H9 (cell line): ENCODE measurements around the gene PDE1C. TPM values are rescaled to one million over a fixed set of nuclear protein-coding genes. Genes with fewer than 3 reads are reported as not detected.

Source experiments
- DNase-seq: peaks from one replicate; pipeline ENCODE4 v3.0.0-alpha.2; 2017
- H2AFZ ChIP-seq: one replicate; pipeline ENCODE4 v1.6.1; 2013; ENCODE audit warnings: mild to moderate bottlenecking, low read length, control low read depth, moderate library complexity
- H2AK5ac ChIP-seq: 2 replicates; pipeline ENCODE4 v1.6.1; 2013; ENCODE audit warnings: low read length, control low read depth, mixed read lengths; ENCODE audit not compliant: insufficient read length
- H2BK120ac ChIP-seq: one replicate; pipeline ENCODE4 v1.6.1; 2013; ENCODE audit warnings: low read depth, mild to moderate bottlenecking, low read length, control low read depth, inconsistent platforms; ENCODE audit not compliant: poor library complexity, severe bottlenecking
- H2BK12ac ChIP-seq: 2 replicates; pipeline ENCODE4 v1.6.1; 2013; ENCODE audit warnings: low read length, control low read depth, mixed read lengths, low read depth; ENCODE audit not compliant: insufficient read length
- H2BK15ac ChIP-seq: 2 replicates; pipeline ENCODE4 v1.6.1; 2013; ENCODE audit warnings: low read depth, low read length, control low read depth
- H2BK20ac ChIP-seq: one replicate; pipeline ENCODE4 v1.6.1; 2013; ENCODE audit warnings: low read depth, mild to moderate bottlenecking, low read length, control low read depth, inconsistent platforms; ENCODE audit not compliant: poor library complexity, severe bottlenecking
- H2BK5ac ChIP-seq: 2 replicates; pipeline ENCODE4 v1.6.1; 2013; ENCODE audit warnings: low read length, control low read depth, mixed read lengths; ENCODE audit not compliant: insufficient read length
- H3K14ac ChIP-seq: 2 replicates; pipeline ENCODE4 v1.6.1; 2013; ENCODE audit warnings: low read length, control low read depth; ENCODE audit not compliant: insufficient read depth
- H3K18ac ChIP-seq: 2 replicates; pipeline ENCODE4 v1.6.1; 2013; ENCODE audit warnings: low read depth, mild to moderate bottlenecking, mixed read lengths, low read length, control low read depth; ENCODE audit not compliant: insufficient read length
- H3K23ac ChIP-seq: 2 replicates; pipeline ENCODE4 v1.6.1; 2013; ENCODE audit warnings: low read length, control low read depth, mixed read lengths, low read depth; ENCODE audit not compliant: insufficient read length
- H3K23me2 ChIP-seq: 2 replicates; pipeline ENCODE4 v1.6.1; 2013; ENCODE audit warnings: low read depth, mild to moderate bottlenecking, mixed read lengths, low read length, control low read depth; ENCODE audit not compliant: insufficient read length, poor library complexity, severe bottlenecking
- H3K27ac ChIP-seq: 2 replicates; pipeline ENCODE4 v1.5.1; 2013; ENCODE audit warnings: low read length, control low read depth, mixed read lengths, low read depth; ENCODE audit not compliant: insufficient read length
- H3K27me3 ChIP-seq: 2 replicates; pipeline ENCODE4 v1.6.1; 2013; ENCODE audit warnings: low read length, control low read depth, inconsistent platforms; ENCODE audit not compliant: insufficient read depth
- H3K4ac ChIP-seq: 2 replicates; pipeline ENCODE4 v1.6.1; 2013; ENCODE audit warnings: low read depth, mild to moderate bottlenecking, control low read depth, inconsistent platforms, low read length, moderate library complexity
- H3K4me1 ChIP-seq: 2 replicates; pipeline ENCODE4 v1.6.1; 2013; ENCODE audit warnings: low read length, control low read depth, inconsistent platforms; ENCODE audit not compliant: insufficient read depth
- H3K4me2 ChIP-seq: 2 replicates; pipeline ENCODE4 v1.6.1; 2013; ENCODE audit warnings: low read length, control low read depth, mixed read lengths; ENCODE audit not compliant: insufficient read length, insufficient read depth
- H3K56ac ChIP-seq: 2 replicates; pipeline ENCODE4 v1.6.1; 2013; ENCODE audit warnings: low read depth, mild to moderate bottlenecking, mixed read lengths, low read length, control low read depth; ENCODE audit not compliant: insufficient read length
- H3K79me1 ChIP-seq: 2 replicates; pipeline ENCODE4 v1.6.1; 2013; ENCODE audit warnings: low read depth, mild to moderate bottlenecking, moderate library complexity, low read length, control low read depth, inconsistent platforms; ENCODE audit not compliant: insufficient read depth, poor library complexity, severe bottlenecking
- H3K79me2 ChIP-seq: 2 replicates; pipeline ENCODE4 v1.6.1; 2013; ENCODE audit warnings: low read length, control low read depth, inconsistent platforms; ENCODE audit not compliant: insufficient read depth
- H3K9ac ChIP-seq: 2 replicates; pipeline ENCODE4 v1.6.1; 2013; ENCODE audit warnings: low read length, control low read depth, mixed read lengths; ENCODE audit not compliant: insufficient read length; ENCODE audit errors: extremely low read depth
- H3K9me3 ChIP-seq: one replicate; pipeline ENCODE4 v1.6.1; 2013; ENCODE audit warnings: low read depth, low read length, inconsistent platforms; ENCODE audit not compliant: control insufficient read depth
- H3T11ph ChIP-seq: one replicate; pipeline ENCODE4 v1.6.1; 2013; ENCODE audit warnings: mild to moderate bottlenecking, low read length, control low read depth, inconsistent platforms
- H4K20me1 ChIP-seq: one replicate; pipeline ENCODE4 v1.6.1; 2013; ENCODE audit not compliant: control insufficient read depth, insufficient read length, insufficient read depth
- H4K5ac ChIP-seq: 2 replicates; pipeline ENCODE4 v1.6.1; 2013; ENCODE audit warnings: low read depth, mild to moderate bottlenecking, mixed read lengths, low read length, control low read depth; ENCODE audit not compliant: insufficient read length
- H4K8ac ChIP-seq: replicated peaks from 2 replicates; pipeline ENCODE4 v1.6.1; 2013; ENCODE audit warnings: low read length, control low read depth, mixed read lengths, low read depth; ENCODE audit not compliant: insufficient read length
- H4K91ac ChIP-seq: 2 replicates; pipeline ENCODE4 v1.6.1; 2013; ENCODE audit warnings: low read depth, mild to moderate bottlenecking, moderate library complexity, mixed read lengths, low read length, control low read depth; ENCODE audit not compliant: insufficient read length
- H3K27ac Mint-ChIP-seq, 3 experiments: 2 replicates in 2 of 3; 3 replicates in 1 of 3; pipeline ENCODE4 v1.8.0; 2020 to 2021; ENCODE audit warnings: mixed read lengths in 3 of 3, mild to moderate bottlenecking in 1 of 3, moderate library complexity in 1 of 3
- H3K27me3 Mint-ChIP-seq: 2 replicates; pipeline ENCODE4 v1.8.0; 2021; ENCODE audit warnings: low read depth, mild to moderate bottlenecking, moderate library complexity, mixed read lengths
- H3K36me3 Mint-ChIP-seq, 3 experiments: 2 replicates in 2 of 3; 3 replicates in 1 of 3; pipeline ENCODE4 v1.8.0; 2020 to 2021; ENCODE audit warnings: low read depth in 3 of 3, mixed read lengths in 3 of 3; ENCODE audit not compliant: insufficient read depth in 1 of 3
- H3K4me1 Mint-ChIP-seq, 2 experiments: 2 replicates each; pipeline ENCODE4 v1.8.0; 2020; ENCODE audit warnings: mixed read lengths in 2 of 2
- H3K4me3 Mint-ChIP-seq, 2 experiments: 2 replicates in 1 of 2; 3 replicates in 1 of 2; pipeline ENCODE4 v1.8.0; 2020 to 2021; ENCODE audit warnings: mild to moderate bottlenecking in 2 of 2, mixed read lengths in 2 of 2, moderate library complexity in 1 of 2
- H3K9me3 Mint-ChIP-seq, 2 experiments: 2 replicates in 1 of 2; 3 replicates in 1 of 2; pipeline ENCODE4 v1.8.0; 2020; ENCODE audit warnings: mild to moderate bottlenecking in 2 of 2, mixed read lengths in 2 of 2, moderate library complexity in 1 of 2
- WGBS: extraction: QIAGEN DNeasy Blood & Tissue Kit; methylation state at CpG from one replicate; pipeline ENCODE4 v1.1.7; 2013; ENCODE audit warnings: missing lambda C conversion rate, low lambda C conversion rate, mixed read lengths; ENCODE audit not compliant: insufficient read length; ENCODE audit errors: extremely low coverage; 5-methylcytosine and 5-hydroxymethylcytosine counted together
- total RNA-seq: library from RNA; stranded (reverse); gene quantifications from 2 replicates; pipeline ENCODE4 v1.2.1, GENCODE V29; 2021
- TF ChIP-seq, protein P1 (sequence below): fragments of 200-600 bp; sonication (generic); conservative IDR thresholded peaks from 3 replicates; pipeline ENCODE4 v1.8.0; 2021; ENCODE audit warnings: antibody characterized with exemption, mild to moderate bottlenecking

Gene PDE1C
- total RNA-seq, 1 experiment from 2014 or later: 0.17 TPM

DNA sequence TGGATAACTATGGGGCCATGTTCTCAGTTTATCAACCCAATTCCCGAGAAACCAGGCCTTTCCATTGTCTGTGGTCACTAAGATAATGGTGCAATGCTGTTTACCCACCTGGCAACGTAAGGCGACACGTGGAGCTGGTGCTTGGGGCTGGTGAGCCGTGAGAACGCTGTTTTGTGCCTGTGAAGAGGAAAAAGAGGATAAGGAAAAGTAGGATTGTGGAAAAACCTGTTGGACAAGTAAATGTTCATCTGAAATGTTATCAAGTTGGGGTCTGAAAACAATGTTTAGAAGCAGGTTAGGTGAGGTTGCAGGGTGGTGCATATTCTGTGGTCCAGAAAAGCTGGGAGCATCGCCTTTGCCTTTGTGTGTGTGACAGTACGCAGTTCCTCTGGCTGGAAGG is 294.7 kb downstream of the PDE1C start:
- Mint-ChIP-seq H3K9me3 (peaks cover 0 to 7% of the 10 kb centered on the region in 2 experiments; a peak in 1 of 5 replicates), H3K4me3 (no peak overlapping the region)

More for the DNA sequence above, 294.7 kb downstream of the PDE1C start:
- Histone ChIP-seq H3K56ac (no peak overlapping the region), H3K9ac (no peak overlapping the region), H4K20me1 (no peaks in the 10 kb centered on the region), H3K18ac (no peak overlapping the region), H2BK15ac (no peak overlapping the region), H3K79me1 (no peaks in the 10 kb centered on the region), H4K8ac (no peak overlapping the region), H3K14ac (no peak overlapping the region), H3K4me1 (no peaks in the 10 kb centered on the region), H4K91ac (no peak overlapping the region), H2AFZ (no peak overlapping the region), H3K23me2 (no peaks in the 10 kb centered on the region), H3K9me3 (no peaks in the 10 kb centered on the region), H3K4me2 (no peak overlapping the region), H3K23ac (no peak overlapping the region), H3K27me3 (peaks cover 62% of the 10 kb centered on the region), H2BK20ac (no peak overlapping the region), H3K27ac (no peak overlapping the region), H2BK120ac (no peak overlapping the region), H3T11ph (no peak overlapping the region), H2BK5ac (no peak overlapping the region), H2AK5ac (no peak overlapping the region), H4K5ac (no peak overlapping the region), H3K4ac (no peak overlapping the region), H2BK12ac (no peak overlapping the region), H3K79me2 (no peaks in the 10 kb centered on the region)
- no peaks in the 10 kb centered on the region for H3K36me3 Mint-ChIP-seq
- H3K27me3 Mint-ChIP-seq: peaks cover 99% of the 10 kb centered on the region
- H3K4me1 Mint-ChIP-seq: peaks cover 4 to 5% of the 10 kb centered on the region in 2 experiments; a peak in 2 of 4 replicates
- no CpG with 5 or more reads among the region's 8 CpGs for WGBS
- H3K27ac Mint-ChIP-seq: no peak overlapping the region
- DNase-seq: no peak
- TF ChIP-seq, protein P1, sequence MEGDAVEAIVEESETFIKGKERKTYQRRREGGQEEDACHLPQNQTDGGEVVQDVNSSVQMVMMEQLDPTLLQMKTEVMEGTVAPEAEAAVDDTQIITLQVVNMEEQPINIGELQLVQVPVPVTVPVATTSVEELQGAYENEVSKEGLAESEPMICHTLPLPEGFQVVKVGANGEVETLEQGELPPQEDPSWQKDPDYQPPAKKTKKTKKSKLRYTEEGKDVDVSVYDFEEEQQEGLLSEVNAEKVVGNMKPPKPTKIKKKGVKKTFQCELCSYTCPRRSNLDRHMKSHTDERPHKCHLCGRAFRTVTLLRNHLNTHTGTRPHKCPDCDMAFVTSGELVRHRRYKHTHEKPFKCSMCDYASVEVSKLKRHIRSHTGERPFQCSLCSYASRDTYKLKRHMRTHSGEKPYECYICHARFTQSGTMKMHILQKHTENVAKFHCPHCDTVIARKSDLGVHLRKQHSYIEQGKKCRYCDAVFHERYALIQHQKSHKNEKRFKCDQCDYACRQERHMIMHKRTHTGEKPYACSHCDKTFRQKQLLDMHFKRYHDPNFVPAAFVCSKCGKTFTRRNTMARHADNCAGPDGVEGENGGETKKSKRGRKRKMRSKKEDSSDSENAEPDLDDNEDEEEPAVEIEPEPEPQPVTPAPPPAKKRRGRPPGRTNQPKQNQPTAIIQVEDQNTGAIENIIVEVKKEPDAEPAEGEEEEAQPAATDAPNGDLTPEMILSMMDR: no peak
